Islet precursor cell (in vitro differentiated cells): Measurements from ENCODE around the gene HOXD10.
A peak's percentile ranks its signal among the peaks of the same experiment; 100 is the strongest.

Source experiments
- DNase-seq: peaks from one replicate; pipeline ENCODE4 v3.0.0-alpha.2; 2018

HOXD10 gene

GRCh38 chr2:176152350-176153181, 36.0 kb downstream of the HOXD10 start:
- DNase-seq, result no peak

GRCh38 chr2:176154576-176155252, 38.1 kb downstream of the HOXD10 start:
- no peak for DNase-seq

GRCh38 chr2:176155356-176156044, 38.9 kb downstream of the HOXD10 start:
- no peak for DNase-seq

GRCh38 chr2:176156301-176156806, 39.8 kb downstream of the HOXD10 start:
- DNase-seq, result peak; percentile 37

GRCh38 chr2:176156807-176157498, 40.4 kb downstream of the HOXD10 start, which contains the start of gene HOXD3:
TSS of gene HOXD3 (plus strand) at chr2:176157307. CDS start at chr2:176169115, 11,808 bp downstream.
- no peak for DNase-seq

- DNase-seq, result peak; percentile 72
These were observed 41.1 kb downstream of the HOXD10 start for GRCh38 chr2:176157499-176158185.

- DNase-seq, result peak; percentile 51
These were observed 41.6 kb downstream of the HOXD10 start for GRCh38 chr2:176158186-176158591.

GRCh38 chr2:176158855-176159662, 42.5 kb downstream of the HOXD10 start:
- peak; percentile 51 for DNase-seq

GRCh38 chr2:176159663-176160250, 43.2 kb downstream of the HOXD10 start:
- DNase-seq, result peak; percentile 60

GRCh38 chr2:176160251-176160985, 43.8 kb downstream of the HOXD10 start:
- DNase-seq, result peak; percentile 52

- no peak for DNase-seq
These were observed 44.6 kb downstream of the HOXD10 start for GRCh38 chr2:176160986-176161824.

GRCh38 chr2:176161825-176162626, 45.4 kb downstream of the HOXD10 start:
- DNase-seq, result peak; percentile 55

- DNase-seq, result peak; percentile 47
These were observed 46.5 kb downstream of the HOXD10 start for GRCh38 chr2:176162911-176163671.

GRCh38 chr2:176163672-176164056, 47.1 kb downstream of the HOXD10 start:
- no peak for DNase-seq

GRCh38 chr2:176164201-176164600, 47.6 kb downstream of the HOXD10 start:
- DNase-seq, result no peak

GRCh38 chr2:176164611-176165369, 48.2 kb downstream of the HOXD10 start:
- peak; percentile 61 for DNase-seq
